ENCODE results near the gene WDR11.

WDR11 gene

DNA sequence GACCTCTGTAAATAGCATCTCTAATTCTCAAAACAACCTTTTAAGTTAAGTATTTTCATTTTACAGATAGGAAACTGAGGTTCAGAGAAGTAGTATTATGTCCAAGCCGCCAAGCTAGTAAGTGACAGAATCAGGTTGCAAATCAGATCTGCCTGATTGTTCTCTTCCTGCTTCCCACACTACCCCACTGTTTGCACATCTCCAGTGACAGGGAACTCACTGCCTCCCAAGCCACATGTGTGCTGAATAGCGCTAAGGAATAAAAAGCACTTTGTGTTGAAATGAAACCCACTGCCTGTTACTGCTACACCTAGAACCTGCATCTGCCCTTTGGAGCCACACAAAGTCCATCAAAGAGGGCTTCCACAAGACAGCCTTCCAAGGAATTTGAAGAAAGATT, 45.1 kb upstream of the WDR11 start:
- no peak for DNase-seq (ENCODE audit: extremely low read depth, insufficient read length)
- TF ChIP-seq, protein P1, sequence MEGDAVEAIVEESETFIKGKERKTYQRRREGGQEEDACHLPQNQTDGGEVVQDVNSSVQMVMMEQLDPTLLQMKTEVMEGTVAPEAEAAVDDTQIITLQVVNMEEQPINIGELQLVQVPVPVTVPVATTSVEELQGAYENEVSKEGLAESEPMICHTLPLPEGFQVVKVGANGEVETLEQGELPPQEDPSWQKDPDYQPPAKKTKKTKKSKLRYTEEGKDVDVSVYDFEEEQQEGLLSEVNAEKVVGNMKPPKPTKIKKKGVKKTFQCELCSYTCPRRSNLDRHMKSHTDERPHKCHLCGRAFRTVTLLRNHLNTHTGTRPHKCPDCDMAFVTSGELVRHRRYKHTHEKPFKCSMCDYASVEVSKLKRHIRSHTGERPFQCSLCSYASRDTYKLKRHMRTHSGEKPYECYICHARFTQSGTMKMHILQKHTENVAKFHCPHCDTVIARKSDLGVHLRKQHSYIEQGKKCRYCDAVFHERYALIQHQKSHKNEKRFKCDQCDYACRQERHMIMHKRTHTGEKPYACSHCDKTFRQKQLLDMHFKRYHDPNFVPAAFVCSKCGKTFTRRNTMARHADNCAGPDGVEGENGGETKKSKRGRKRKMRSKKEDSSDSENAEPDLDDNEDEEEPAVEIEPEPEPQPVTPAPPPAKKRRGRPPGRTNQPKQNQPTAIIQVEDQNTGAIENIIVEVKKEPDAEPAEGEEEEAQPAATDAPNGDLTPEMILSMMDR (IDR thresholded peaks at IDR 0.05; ENCODE audit: insufficient read depth, low read length, poor library complexity, severe bottlenecking) = no peak
- no peaks in the 10 kb centered on the region; the same call in 1 of the 2 replicates for H3K27me3 ChIP-seq (replicated peaks; ENCODE audit: control insufficient read depth, insufficient read depth, low read length)
- no peak overlapping the region for H3K4me3 ChIP-seq (replicated peaks; ENCODE audit: low read depth, low read length)
- H3K36me3 ChIP-seq (ENCODE audit: control insufficient read depth, insufficient read depth, low read length) = no peaks in the 10 kb centered on the region

DNA sequence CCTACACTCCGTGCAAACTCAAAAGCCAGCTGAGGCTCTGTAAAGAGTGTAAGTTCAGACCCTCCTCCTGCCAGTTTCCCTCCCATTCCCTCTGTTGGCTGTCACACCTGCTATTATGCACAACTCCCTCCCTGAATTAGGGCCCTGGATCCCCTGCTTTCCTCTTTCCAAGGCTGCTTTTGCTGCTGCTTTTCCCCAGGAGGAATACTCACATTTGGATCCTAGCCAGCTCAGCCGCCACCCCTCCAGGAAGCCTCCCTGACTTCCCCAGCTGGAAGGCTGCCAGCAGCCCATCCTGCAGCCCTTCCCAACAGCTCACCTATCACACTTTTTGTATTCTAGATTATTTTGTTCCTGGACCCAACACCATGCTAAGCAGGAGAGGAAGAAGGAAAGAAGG, 40.9 kb upstream of the WDR11 start:
- H3K36me3 ChIP-seq (ENCODE audit: control insufficient read depth, insufficient read depth, low read length) = no peaks in the 10 kb centered on the region
- H3K4me3 ChIP-seq (replicated peaks; ENCODE audit: low read depth, low read length) = no peak overlapping the region
- no peaks in the 10 kb centered on the region; the same call in 1 of the 2 replicates for H3K27me3 ChIP-seq (replicated peaks; ENCODE audit: control insufficient read depth, insufficient read depth, low read length)
- DNase-seq (ENCODE audit: extremely low read depth, insufficient read length) = no peak
- TF ChIP-seq, protein P1 (IDR thresholded peaks at IDR 0.05; ENCODE audit: insufficient read depth, low read length, poor library complexity, severe bottlenecking) = no peak

DNA sequence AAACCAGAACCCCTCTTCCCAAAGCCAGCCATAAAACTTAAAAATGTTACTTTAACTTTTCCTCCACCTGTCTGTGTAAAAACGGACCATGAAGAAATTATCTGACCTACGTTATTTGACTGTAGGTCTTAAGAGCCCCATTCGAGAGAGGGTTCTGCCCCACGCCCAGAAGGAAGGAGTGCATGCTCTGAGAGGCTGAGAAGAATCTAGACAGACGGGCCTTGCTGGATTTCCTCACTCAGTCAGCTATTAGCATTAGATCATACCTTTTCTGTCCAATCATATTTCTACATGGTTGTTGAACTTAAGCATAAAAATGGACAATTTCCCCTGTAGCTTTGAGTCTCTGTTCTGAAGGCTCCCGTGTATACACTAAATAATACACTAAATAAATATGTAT, 38.1 kb upstream of the WDR11 start:
- no peak overlapping the region for H3K4me3 ChIP-seq (replicated peaks; ENCODE audit: low read depth, low read length)
- TF ChIP-seq, protein P1 (IDR thresholded peaks at IDR 0.05; ENCODE audit: insufficient read depth, low read length, poor library complexity, severe bottlenecking) = no peak
- no peaks in the 10 kb centered on the region for H3K36me3 ChIP-seq (ENCODE audit: control insufficient read depth, insufficient read depth, low read length)
- no peaks in the 10 kb centered on the region for H3K27me3 ChIP-seq (replicated peaks; ENCODE audit: control insufficient read depth, insufficient read depth, low read length)
- DNase-seq (ENCODE audit: extremely low read depth, insufficient read length) = no peak

DNA sequence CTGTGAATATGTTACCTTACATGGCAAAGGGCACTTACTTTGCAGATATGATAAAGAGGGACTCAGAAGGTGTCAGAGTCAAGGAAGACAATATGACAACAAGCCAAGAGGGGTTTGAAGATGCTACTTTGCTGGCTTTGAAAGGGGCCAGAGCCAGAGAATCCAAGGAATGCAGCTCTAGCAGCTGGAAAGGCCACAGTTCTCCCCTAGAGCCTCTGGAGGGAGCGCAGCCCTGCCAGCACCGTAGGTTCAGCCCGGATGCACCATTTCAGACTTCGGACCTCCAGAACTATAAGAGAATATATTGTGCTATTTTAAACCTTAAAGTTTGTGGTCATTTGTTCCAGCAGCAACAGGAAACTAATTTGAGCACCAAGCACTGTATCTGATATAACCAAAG, 32.9 kb upstream of the WDR11 start:
- no peak for DNase-seq (ENCODE audit: extremely low read depth, insufficient read length)
- Histone ChIP-seq H3K4me3 (replicated peaks; ENCODE audit: low read depth, low read length) (no peak overlapping the region), H3K36me3 (ENCODE audit: control insufficient read depth, insufficient read depth, low read length) (no peaks in the 10 kb centered on the region), H3K27me3 (replicated peaks; ENCODE audit: control insufficient read depth, insufficient read depth, low read length) (no peaks in the 10 kb centered on the region)
- TF ChIP-seq, protein P1 (IDR thresholded peaks at IDR 0.05; ENCODE audit: insufficient read depth, low read length, poor library complexity, severe bottlenecking) = no peak

DNA sequence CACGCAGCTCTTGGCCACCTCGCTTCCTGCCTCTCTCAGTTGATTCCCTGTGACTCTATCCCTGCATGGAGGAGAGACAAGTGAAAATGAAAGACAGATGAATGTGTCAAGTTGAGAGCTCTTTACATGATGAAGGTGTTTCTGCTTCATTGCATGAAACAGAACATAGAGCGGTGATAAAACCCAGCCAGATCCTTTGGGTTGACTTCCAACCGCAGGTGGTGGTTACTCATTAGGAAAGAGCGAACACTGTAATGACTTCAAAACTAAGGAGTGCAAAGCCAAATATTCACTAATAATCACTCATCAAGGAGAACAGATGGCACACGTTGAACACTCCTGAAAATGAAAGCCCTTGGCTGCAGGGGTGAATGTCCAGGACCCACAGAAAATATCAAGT, 31.8 kb upstream of the WDR11 start:
- no peak for DNase-seq (ENCODE audit: extremely low read depth, insufficient read length)
- Histone ChIP-seq H3K36me3 (ENCODE audit: control insufficient read depth, insufficient read depth, low read length) (no peaks in the 10 kb centered on the region), H3K4me3 (replicated peaks; ENCODE audit: low read depth, low read length) (no peak overlapping the region), H3K27me3 (replicated peaks; ENCODE audit: control insufficient read depth, insufficient read depth, low read length) (no peaks in the 10 kb centered on the region)
- TF ChIP-seq, protein P1 (IDR thresholded peaks at IDR 0.05; ENCODE audit: insufficient read depth, low read length, poor library complexity, severe bottlenecking) = no peak

DNA sequence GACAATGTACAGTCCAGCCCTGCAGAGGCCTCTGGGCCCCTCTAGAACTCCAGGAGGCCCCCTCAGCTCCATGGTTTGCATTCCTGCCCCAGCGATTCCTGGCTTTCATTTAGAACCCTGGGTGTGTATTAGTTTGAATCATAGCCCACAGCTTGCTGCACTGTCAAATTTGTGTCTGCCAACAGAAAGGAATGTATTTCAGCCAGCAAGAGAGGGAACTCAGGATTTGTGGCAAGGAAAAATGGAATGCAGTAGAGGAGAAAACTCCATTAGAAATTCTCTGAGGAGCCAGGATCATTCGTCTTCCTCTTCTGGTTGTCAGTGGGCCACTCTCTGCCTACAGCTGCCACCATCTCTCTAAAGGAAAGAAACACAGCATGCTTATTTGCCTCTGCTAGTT, 27.9 kb upstream of the WDR11 start:
- Histone ChIP-seq H3K27me3 (replicated peaks; ENCODE audit: control insufficient read depth, insufficient read depth, low read length) (no peaks in the 10 kb centered on the region), H3K4me3 (replicated peaks; ENCODE audit: low read depth, low read length) (no peak overlapping the region), H3K36me3 (ENCODE audit: control insufficient read depth, insufficient read depth, low read length) (no peaks in the 10 kb centered on the region)
- TF ChIP-seq, protein P1 (IDR thresholded peaks at IDR 0.05; ENCODE audit: insufficient read depth, low read length, poor library complexity, severe bottlenecking) = no peak
- DNase-seq (ENCODE audit: extremely low read depth, insufficient read length) = no peak

Measured in GM06990 (cell line).